GM13976 (cell line): ENCODE measurements around the gene TMEM184B.

ENCODE experiments used
- DNase-seq: peaks from one replicate; pipeline ENCODE4 v3.0.0; 2012; ENCODE audit warnings: low spot score
- CTCF ChIP-seq: IDR thresholded peaks from 2 replicates; pipeline ENCODE4 v1.5.1; 2012; ENCODE audit warnings: borderline replicate concordance, mild to moderate bottlenecking; ENCODE audit not compliant: insufficient read depth; ENCODE audit errors: extremely low read depth, missing control alignments, control extremely low read depth
- in situ Hi-C: fragments of 300-500 bp; cut with MboI; formaldehyde crosslinking; loops from one replicate; pipeline ENCODE4 v1.12.0; 2022; ENCODE audit warnings: low sequenced_read_pairs, mixed read lengths, inconsistent platforms; ENCODE audit not compliant: unreplicated experiment

TMEM184B gene

GRCh38 chr22:38246692-38247091 is 26.1 kb downstream of the TMEM184B start:
- no peak for DNase-seq
- no peak for TF ChIP-seq CTCF
- in situ Hi-C loops: no loop called here

GRCh38 chr22:38246046-38246658 is 26.7 kb downstream of the TMEM184B start:
- in situ Hi-C loops: no loop called here
- DNase-seq: no peak
- no peak for TF ChIP-seq CTCF

GRCh38 chr22:38244106-38244505 is 28.7 kb downstream of the TMEM184B start:
- TF ChIP-seq CTCF: no peak
- DNase-seq: no peak
- in situ Hi-C loops: no loop called here

- DNase-seq: no peak
- TF ChIP-seq CTCF: no peak
- in situ Hi-C loops: no loop called here
Measured at GRCh38 chr22:38243007-38243765, 29.6 kb downstream of the TMEM184B start.

GRCh38 chr22:38240734-38241252 is 32.0 kb downstream of the TMEM184B start:
- in situ Hi-C loops: no loop called here
- TF ChIP-seq CTCF: no peak
- DNase-seq: no peak

- in situ Hi-C loops: no loop called here
Measured at GRCh38 chr22:38239101-38239761, 33.6 kb downstream of the TMEM184B start.

More at GRCh38 chr22:38239101-38239761, 33.6 kb downstream of the TMEM184B start:
- TF ChIP-seq CTCF: no peak
- no peak for DNase-seq
